ENCODE measurements around the gene ATP2B3. TPM values are rescaled to one million over a fixed set of nuclear protein-coding genes. Genes with fewer than 3 reads are reported as not detected.

Gene ATP2B3
- total RNA-seq, 4 donors from 2014 or later: not detected

GRCh38 chrX:153516073-153516472 lies 1.4 kb upstream of the ATP2B3 start:
- TF ChIP-seq CTCF (IDR thresholded peaks at IDR 0.05): no peak
- no peak for TF ChIP-seq POLR2A (IDR thresholded peaks at IDR 0.05)
- Histone ChIP-seq H3K36me3 (no peaks in the 10 kb centered on the region), H3K4me1 (no peaks in the 10 kb centered on the region), H3K27ac (no peak overlapping the region), H3K4me3 (replicated peaks in 1 of 3) (no peak overlapping the region), H3K9me3 (no peaks in the 10 kb centered on the region), H3K27me3 (no peaks in the 10 kb centered on the region)
- no peak for DNase-seq
- intact Hi-C loops (cut with DNase I): no loop called here
- 64 to 66% methylated on average over 9 of the region's 9 CpGs for WGBS, 2 donors

GRCh38 chrX:153517946-153518834 lies 748 bp downstream of the ATP2B3 start:
- Histone ChIP-seq H3K27me3 (no peaks in the 10 kb centered on the region), H3K4me1 (no peaks in the 10 kb centered on the region), H3K9me3 (no peaks in the 10 kb centered on the region), H3K36me3 (no peaks in the 10 kb centered on the region), H3K4me3 (replicated peaks in 1 of 3) (no peak overlapping the region), H3K27ac (no peak overlapping the region)
- intact Hi-C loops (cut with DNase I): no loop called here
- WGBS, 2 donors: no CpG with 5 or more reads among the region's 70 CpGs
- TF ChIP-seq POLR2A (IDR thresholded peaks at IDR 0.05) (no peak), CTCF (IDR thresholded peaks at IDR 0.05) (no peak)
- no peak for DNase-seq

- DNase-seq: no peak
- H3K36me3 ChIP-seq: no peaks in the 10 kb centered on the region
- no peaks in the 10 kb centered on the region for H3K9me3 ChIP-seq
- H3K27ac ChIP-seq: no peak overlapping the region
- intact Hi-C loops (cut with DNase I): no loop called here
- 70 to 100% methylated on average over 1 to 4 of the region's 21 CpGs for WGBS, 2 donors
- H3K4me1 ChIP-seq: no peaks in the 10 kb centered on the region
- TF ChIP-seq CTCF (IDR thresholded peaks at IDR 0.05) (no peak), POLR2A (IDR thresholded peaks at IDR 0.05) (no peak)
- H3K27me3 ChIP-seq: no peaks in the 10 kb centered on the region
- H3K4me3 ChIP-seq (replicated peaks in 1 of 3): no peak overlapping the region
Observed at GRCh38 chrX:153519569-153520286, 2.3 kb downstream of the ATP2B3 start.

GRCh38 chrX:153520287-153520917 lies 3.0 kb downstream of the ATP2B3 start:
- H3K4me1 ChIP-seq: no peaks in the 10 kb centered on the region
- 80 to 90% methylated on average over 1 to 4 of the region's 7 CpGs for WGBS, 2 donors
- no peaks in the 10 kb centered on the region for H3K9me3 ChIP-seq
- no peaks in the 10 kb centered on the region for H3K27me3 ChIP-seq
- H3K4me3 ChIP-seq (replicated peaks in 1 of 3): no peak overlapping the region
- intact Hi-C loops (cut with DNase I): no loop called here
- no peak for DNase-seq
- no peaks in the 10 kb centered on the region for H3K36me3 ChIP-seq
- no peak for TF ChIP-seq CTCF (IDR thresholded peaks at IDR 0.05)
- TF ChIP-seq POLR2A (IDR thresholded peaks at IDR 0.05): no peak
- H3K27ac ChIP-seq: no peak overlapping the region
